AML-193 (cell line): ENCODE data around the gene CLMP.
"Not testable (repeated sequence)": the region's sequence is repeated elsewhere in the genome, so short reads cannot be mapped to it uniquely, and the experiment has no call there.

ENCODE experiments used
- DNase-seq, 2 experiments: peaks; one replicate each; lab custom pipeline; 2025; lab: John Stamatoyannopoulos, UW

Gene CLMP

GRCh38 chr11:123082977-123083376 lies 112.1 kb downstream of the CLMP start:
- DNase-seq = no peak

GRCh38 chr11:123080015-123080414 lies 115.0 kb downstream of the CLMP start:
- DNase-seq = no peak

GRCh38 chr11:123076484-123076883 lies 118.6 kb downstream of the CLMP start:
- no peak for DNase-seq

GRCh38 chr11:123073343-123074057 lies 121.5 kb downstream of the CLMP start:
- DNase-seq = no peak

- DNase-seq = no peak
Measured at GRCh38 chr11:123072762-123073161, 122.3 kb downstream of the CLMP start.

- no peak for DNase-seq
Measured at GRCh38 chr11:123072332-123072761, 122.7 kb downstream of the CLMP start.

GRCh38 chr11:123069908-123070821 lies 124.9 kb downstream of the CLMP start:
- peak in 1 of 2 experiments; percentile 24 for DNase-seq

- DNase-seq = no peak
Measured at GRCh38 chr11:123065621-123066020, 129.4 kb downstream of the CLMP start.

GRCh38 chr11:123063826-123064657 lies 131.0 kb downstream of the CLMP start:
- no peak for DNase-seq

- peak; percentile 55 to 58 for DNase-seq
Measured at GRCh38 chr11:123062892-123063825, 131.9 kb downstream of the CLMP start.

GRCh38 chr11:123062158-123062891 lies 132.7 kb downstream of the CLMP start:
- peak; percentile 99 to 100 for DNase-seq

GRCh38 chr11:123061403-123062157 lies 133.5 kb downstream of the CLMP start, which contains the start of gene HSPA8:
HSPA8 (minus strand) TSS chr11:123062136; CDS start chr11:123061324, 812 bp downstream.
- DNase-seq = peak; percentile 38 to 48

- no peak for DNase-seq
Measured at GRCh38 chr11:123060277-123061000, 134.6 kb downstream of the CLMP start.

GRCh38 chr11:123059041-123059920 lies 135.8 kb downstream of the CLMP start:
- DNase-seq = not testable (repeated sequence)

- no peak for DNase-seq
Measured at GRCh38 chr11:123057661-123058305, 137.3 kb downstream of the CLMP start.

GRCh38 chr11:123056835-123057491 lies 138.1 kb downstream of the CLMP start:
- DNase-seq = no peak
